DMS79 (cell line): ENCODE data around the gene PTTG1IP.

ENCODE experiments used
- DNase-seq: peaks from one replicate; lab custom pipeline; 2025; lab: John Stamatoyannopoulos, UW

The PTTG1IP gene

DNA sequence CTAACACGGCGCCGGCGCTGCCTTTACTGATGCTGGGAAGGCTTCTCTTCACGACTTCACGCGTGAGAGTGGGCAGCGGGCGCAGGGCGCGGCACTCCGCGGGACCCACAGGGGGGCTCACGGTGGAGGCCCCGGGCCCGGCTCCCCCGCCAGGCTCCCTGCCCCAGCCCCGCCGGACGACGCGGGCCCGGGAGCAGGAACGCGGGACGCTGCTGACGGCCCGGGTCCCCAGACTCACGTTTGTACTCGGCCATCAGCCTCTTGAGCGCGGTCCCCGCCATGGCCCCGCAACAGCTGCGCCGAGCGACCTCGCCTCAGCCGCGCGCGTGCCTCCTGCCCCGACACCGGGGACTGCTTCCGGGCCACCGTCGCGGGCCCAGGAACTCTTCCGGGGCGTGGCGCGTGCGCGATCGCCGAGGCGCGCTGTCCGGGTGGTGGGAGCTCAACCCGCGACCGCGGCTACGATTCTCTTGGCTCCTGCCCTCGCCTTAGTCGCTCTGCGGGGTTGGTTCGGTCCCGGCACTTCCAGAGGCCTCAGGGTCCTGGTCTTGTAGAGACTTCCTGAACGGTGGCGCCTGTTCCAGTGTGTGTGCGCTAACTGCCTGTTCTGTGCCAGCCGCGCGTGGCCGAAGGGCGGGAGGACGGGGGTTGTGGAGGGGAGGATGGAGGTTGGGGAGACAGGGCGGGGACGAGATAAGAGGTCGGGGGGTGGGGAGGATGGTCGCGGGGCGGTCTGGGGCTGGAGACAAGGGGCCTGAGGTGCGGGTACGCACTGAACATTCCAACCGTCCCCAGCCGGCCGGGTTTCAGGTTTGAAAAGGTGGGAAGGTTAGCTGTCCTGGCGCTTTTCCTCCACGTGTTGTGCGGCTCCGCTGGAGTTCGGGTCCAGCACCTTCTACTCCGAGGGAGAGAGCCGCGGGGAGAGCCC, 71.8 kb downstream of the PTTG1IP start, which contains the start of gene UBE2G2:
Gene UBE2G2 (minus strand): TSS at position 353 of the 928 bp plus-strand sequence. CDS start 72 bp downstream, at position 281.
- peak; percentile 22 for DNase-seq

DNA sequence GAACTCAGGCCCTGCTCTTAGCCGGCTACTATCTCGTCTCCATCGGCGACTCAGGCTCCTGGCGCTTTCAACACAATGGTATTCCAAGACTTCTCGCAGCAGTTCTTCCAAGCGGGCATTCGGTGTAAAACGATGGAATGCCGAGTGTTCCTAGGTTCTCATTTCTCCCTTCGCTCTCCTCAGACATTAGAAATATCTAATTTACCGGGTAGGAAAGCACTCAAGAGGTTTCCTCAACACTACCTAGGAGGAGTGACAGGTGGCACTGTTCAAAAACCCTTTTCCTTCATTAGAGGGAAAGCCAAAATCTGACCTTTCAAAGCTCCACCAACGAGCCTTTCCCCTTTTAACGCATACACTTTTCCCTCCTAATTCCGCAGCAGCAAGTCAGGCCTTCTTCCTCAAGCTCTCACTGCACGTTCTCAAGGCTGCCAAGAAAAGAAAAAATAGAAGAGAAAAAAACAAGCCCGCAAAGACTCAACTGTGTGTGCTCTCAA, 72.5 kb downstream of the PTTG1IP start:
- DNase-seq = no peak

GRCh38 chr21:44800103-44800502, 73.4 kb downstream of the PTTG1IP start:
- no peak for DNase-seq

GRCh38 chr21:44799646-44800045, 73.8 kb downstream of the PTTG1IP start:
- no peak for DNase-seq
